ENCODE measurements around the gene DCST2.

DCST2 gene

GRCh38 chr1:155042789-155043188, 9.2 kb upstream of the DCST2 start:
- DNase-seq (ENCODE audit: extremely low read depth, low read depth): no peak
- no peak for TF ChIP-seq CTCF (IDR thresholded peaks at IDR 0.05; ENCODE audit: low read depth, low read length, missing control alignments)
- H3K4me3 ChIP-seq (replicated peaks; ENCODE audit: low read depth, low read length): no peak overlapping the region

- no peak for TF ChIP-seq CTCF (IDR thresholded peaks at IDR 0.05; ENCODE audit: low read depth, low read length, missing control alignments)
- H3K4me3 ChIP-seq (replicated peaks; ENCODE audit: low read depth, low read length): no peak overlapping the region
- no peak for DNase-seq (ENCODE audit: extremely low read depth, low read depth)
These were observed 6.9 kb upstream of the DCST2 start for GRCh38 chr1:155040358-155041093.

- no peak overlapping the region for H3K4me3 ChIP-seq (replicated peaks; ENCODE audit: low read depth, low read length)
- TF ChIP-seq CTCF (IDR thresholded peaks at IDR 0.05; ENCODE audit: low read depth, low read length, missing control alignments): no peak
- no peak for DNase-seq (ENCODE audit: extremely low read depth, low read depth)
These were observed 5.7 kb upstream of the DCST2 start for GRCh38 chr1:155039308-155039669.

GRCh38 chr1:155038602-155039307, 5.2 kb upstream of the DCST2 start:
- DNase-seq (ENCODE audit: extremely low read depth, low read depth): no peak
- no peak for TF ChIP-seq CTCF (IDR thresholded peaks at IDR 0.05; ENCODE audit: low read depth, low read length, missing control alignments)
- no peak overlapping the region for H3K4me3 ChIP-seq (replicated peaks; ENCODE audit: low read depth, low read length)

- H3K4me3 ChIP-seq (replicated peaks; ENCODE audit: low read depth, low read length): no peak overlapping the region
- no peak for DNase-seq (ENCODE audit: extremely low read depth, low read depth)
- TF ChIP-seq CTCF (IDR thresholded peaks at IDR 0.05; ENCODE audit: low read depth, low read length, missing control alignments): no peak
These were observed 4.4 kb upstream of the DCST2 start for GRCh38 chr1:155037851-155038441.

GRCh38 chr1:155037043-155037442, 3.5 kb upstream of the DCST2 start:
- DNase-seq (ENCODE audit: extremely low read depth, low read depth): no peak
- TF ChIP-seq CTCF (IDR thresholded peaks at IDR 0.05; ENCODE audit: low read depth, low read length, missing control alignments): no peak
- H3K4me3 ChIP-seq (replicated peaks; ENCODE audit: low read depth, low read length): no peak overlapping the region
